Measurements from ENCODE around the gene CDH20.

CDH20 gene

GRCh38 chr18:61581578-61582201 lies 248.5 kb downstream of the CDH20 start:
- DNase-seq: no peak

GRCh38 chr18:61582202-61582710 lies 249.0 kb downstream of the CDH20 start:
- no peak for DNase-seq

- no peak for DNase-seq
Observed at GRCh38 chr18:61583548-61583947, 250.3 kb downstream of the CDH20 start.

- no peak for DNase-seq
Observed at GRCh38 chr18:61587865-61588264, 254.6 kb downstream of the CDH20 start.

GRCh38 chr18:61589053-61589723 lies 256.0 kb downstream of the CDH20 start:
- no peak for DNase-seq

DNA sequence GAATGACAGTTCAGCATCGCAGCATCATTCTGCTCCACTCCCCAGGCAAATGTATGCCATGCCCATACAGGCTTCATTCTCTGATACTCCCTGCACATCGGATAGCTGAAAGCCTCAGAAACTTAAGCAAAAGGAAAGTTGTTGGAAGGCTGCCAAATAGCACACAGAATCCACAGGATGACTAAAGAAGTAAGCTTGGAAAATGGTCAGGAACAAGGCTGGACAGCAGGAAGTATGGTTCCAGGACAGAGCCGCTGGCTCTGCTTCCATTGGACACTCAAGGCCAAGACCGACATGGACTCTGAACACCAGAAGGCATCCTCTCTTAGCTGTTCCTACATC lies 256.5 kb downstream of the CDH20 start:
- no peak for DNase-seq

DNA sequence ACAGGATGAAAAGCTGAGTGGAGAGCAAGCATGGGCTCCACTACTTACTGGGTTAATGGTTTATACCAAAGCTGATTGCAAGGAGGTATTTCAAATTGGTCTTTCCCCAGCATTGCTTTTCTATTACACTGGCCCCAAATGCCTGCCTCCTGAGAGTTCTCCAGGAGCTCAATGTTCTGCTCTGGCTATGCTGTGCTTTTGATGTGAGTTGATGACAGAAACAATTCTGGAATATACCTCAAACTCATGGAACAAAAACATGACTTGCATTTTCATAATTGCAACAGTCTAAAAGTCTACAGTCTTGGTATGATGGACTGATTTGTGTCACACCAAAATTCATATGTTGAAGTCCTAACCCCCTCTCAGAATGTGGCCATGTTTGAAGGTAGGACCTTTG lies 258.0 kb downstream of the CDH20 start:
- no peak for DNase-seq

- DNase-seq: no peak
Observed at GRCh38 chr18:61595615-61596251, 262.5 kb downstream of the CDH20 start.

GRCh38 chr18:61596296-61596695 lies 263.1 kb downstream of the CDH20 start:
- DNase-seq: no peak

GRCh38 chr18:61597316-61597715 lies 264.1 kb downstream of the CDH20 start:
- DNase-seq: no peak

DNA sequence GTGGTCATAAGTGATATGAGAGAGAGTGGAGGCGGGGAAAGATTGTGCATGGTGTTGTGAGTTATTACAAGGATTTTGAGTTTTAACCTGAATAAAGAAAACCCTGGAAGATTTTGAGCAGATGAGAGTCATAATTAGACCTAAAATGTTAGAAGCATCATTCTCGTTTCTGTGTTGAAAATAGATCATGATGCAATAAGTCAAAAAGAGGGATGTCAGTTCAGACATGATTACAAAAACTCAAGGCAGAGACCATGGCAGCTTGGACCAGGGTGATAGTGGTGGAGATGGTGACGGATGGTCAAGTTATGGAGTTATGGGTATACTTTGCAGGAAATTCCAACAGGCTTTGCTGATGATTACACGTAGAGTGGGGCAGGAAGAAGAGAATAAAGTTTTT lies 267.2 kb downstream of the CDH20 start:
- no peak for DNase-seq

- no peak for DNase-seq
Observed at GRCh38 chr18:61602836-61603235, 269.6 kb downstream of the CDH20 start.

Measured in NCI-H2029 (cell line).